ENCODE measurements around the gene FLOT2.

Gene FLOT2

DNA sequence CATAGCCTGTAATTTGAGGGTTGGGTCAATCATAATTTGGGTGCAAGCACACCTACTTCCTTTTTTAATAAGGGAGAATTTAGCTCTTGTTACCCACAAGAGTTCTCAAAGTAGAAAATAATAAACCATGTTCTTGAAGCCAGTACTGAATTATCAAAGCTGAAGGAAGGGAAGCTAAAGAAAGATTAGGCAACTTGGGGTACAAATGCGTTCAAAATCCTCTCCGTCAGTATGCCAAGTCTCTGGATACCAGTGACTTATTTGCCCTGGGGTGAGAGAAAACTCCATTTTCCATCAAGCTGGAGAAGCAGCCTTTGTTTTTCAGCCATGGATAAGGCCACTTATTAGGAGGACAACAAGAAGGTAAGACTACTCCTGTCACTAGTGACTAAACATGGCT is 28.8 kb upstream of the FLOT2 start:
- no peak overlapping the region for H3K4me3 ChIP-seq (ENCODE audit: low read length)
- H3K4me2 ChIP-seq (ENCODE audit: low read depth, low read length) = peak overlapping the region; percentile 44
- H3K4me1 ChIP-seq (ENCODE audit: low read length) = peaks cover 26% of the 10 kb centered on the region
- peak overlapping the region; percentile 60 for H3K27ac ChIP-seq (ENCODE audit: low read length)
- no peak overlapping the region for H2AFZ ChIP-seq (ENCODE audit: low read length)
- no peaks in the 10 kb centered on the region for H3K27me3 ChIP-seq (replicated peaks; ENCODE audit: insufficient read depth, low read length)
- no peaks in the 10 kb centered on the region for H3K9me2 ChIP-seq (replicated peaks; ENCODE audit: insufficient read depth, low read length)
- H3K36me3 ChIP-seq (replicated peaks; ENCODE audit: insufficient read depth, low read length) = peaks cover 8% of the 10 kb centered on the region
- peaks cover 18% of the 10 kb centered on the region for H4K20me1 ChIP-seq (ENCODE audit: insufficient read depth, low read length)
- peaks cover 15% of the 10 kb centered on the region for H3F3A ChIP-seq (ENCODE audit: insufficient read depth, low read length)
- H3K9me3 ChIP-seq (replicated peaks; ENCODE audit: insufficient read depth, low read length) = no peaks in the 10 kb centered on the region
- peak overlapping the region; percentile 9; the same call in 1 of the 2 replicates for H3K9ac ChIP-seq (ENCODE audit: low read length)
- peaks cover 95% of the 10 kb centered on the region for H3K79me2 ChIP-seq (ENCODE audit: low read length)
- TF ChIP-seq, protein P1, sequence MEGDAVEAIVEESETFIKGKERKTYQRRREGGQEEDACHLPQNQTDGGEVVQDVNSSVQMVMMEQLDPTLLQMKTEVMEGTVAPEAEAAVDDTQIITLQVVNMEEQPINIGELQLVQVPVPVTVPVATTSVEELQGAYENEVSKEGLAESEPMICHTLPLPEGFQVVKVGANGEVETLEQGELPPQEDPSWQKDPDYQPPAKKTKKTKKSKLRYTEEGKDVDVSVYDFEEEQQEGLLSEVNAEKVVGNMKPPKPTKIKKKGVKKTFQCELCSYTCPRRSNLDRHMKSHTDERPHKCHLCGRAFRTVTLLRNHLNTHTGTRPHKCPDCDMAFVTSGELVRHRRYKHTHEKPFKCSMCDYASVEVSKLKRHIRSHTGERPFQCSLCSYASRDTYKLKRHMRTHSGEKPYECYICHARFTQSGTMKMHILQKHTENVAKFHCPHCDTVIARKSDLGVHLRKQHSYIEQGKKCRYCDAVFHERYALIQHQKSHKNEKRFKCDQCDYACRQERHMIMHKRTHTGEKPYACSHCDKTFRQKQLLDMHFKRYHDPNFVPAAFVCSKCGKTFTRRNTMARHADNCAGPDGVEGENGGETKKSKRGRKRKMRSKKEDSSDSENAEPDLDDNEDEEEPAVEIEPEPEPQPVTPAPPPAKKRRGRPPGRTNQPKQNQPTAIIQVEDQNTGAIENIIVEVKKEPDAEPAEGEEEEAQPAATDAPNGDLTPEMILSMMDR (IDR thresholded peaks at IDR 0.05; ENCODE audit: low read length) = no peak
- TF ChIP-seq EZH2 (optimal IDR thresholded peaks at IDR 0.05; ENCODE audit: low read depth, low read length) = no peak
- no peak for TF ChIP-seq EZH2phosphoT487 (IDR thresholded peaks at IDR 0.05; ENCODE audit: low read length)
- no peak for DNase-seq

DNA sequence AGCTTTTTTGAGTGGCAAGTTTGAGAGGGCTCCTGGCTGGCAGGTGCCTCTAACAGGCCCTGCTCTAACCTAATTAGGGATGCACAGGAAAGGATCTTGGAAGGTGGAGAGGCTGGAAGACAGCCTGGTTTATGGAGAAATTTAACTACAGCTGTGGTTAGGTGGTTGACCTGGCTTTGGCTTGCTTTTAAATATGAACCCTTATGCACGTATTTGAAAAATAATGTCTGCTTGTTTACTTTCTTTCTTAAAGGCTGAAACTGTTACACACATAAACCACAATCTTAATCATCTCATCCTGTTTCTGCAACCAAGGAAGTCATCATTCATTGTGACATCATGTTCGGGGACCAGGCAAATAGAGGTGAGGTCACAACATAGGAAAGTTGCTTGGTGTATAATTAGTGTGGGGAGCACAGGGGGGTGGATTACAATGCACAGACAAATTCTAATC is 28.4 kb upstream of the FLOT2 start:
- DNase-seq = peak; percentile 70
- H3K4me2 ChIP-seq (ENCODE audit: low read depth, low read length) = peak overlapping the region; percentile 44

DNA sequence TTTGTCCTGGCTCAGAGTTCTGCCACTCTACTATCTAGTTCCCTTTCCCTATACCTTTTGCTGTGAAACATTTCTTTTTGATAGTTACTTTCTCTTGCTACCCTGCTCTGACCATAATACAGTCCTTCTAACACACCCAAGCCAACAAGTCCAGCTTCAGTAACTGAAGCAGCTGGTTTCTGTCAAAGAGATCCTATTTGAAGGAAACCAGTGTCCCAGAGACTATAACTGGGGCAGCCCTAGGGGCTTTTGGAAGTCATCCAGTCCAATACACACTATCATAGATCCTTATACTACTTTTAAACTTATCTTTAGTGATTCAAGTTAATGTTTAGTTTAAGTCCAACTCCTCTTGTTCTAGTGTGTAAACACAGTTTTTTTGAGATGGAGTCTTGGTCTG is 22.7 kb upstream of the FLOT2 start:
- Histone ChIP-seq H3K4me1 (ENCODE audit: low read length) (peaks cover 2% of the 10 kb centered on the region), H3K79me2 (ENCODE audit: low read length) (peaks cover 55% of the 10 kb centered on the region), H2AFZ (ENCODE audit: low read length) (no peak overlapping the region), H3K9ac (ENCODE audit: low read length) (no peak overlapping the region), H4K20me1 (ENCODE audit: insufficient read depth, low read length) (peaks cover 8% of the 10 kb centered on the region; the same call in 1 of the 2 replicates), H3K4me2 (ENCODE audit: low read depth, low read length) (no peak overlapping the region), H3K4me3 (ENCODE audit: low read length) (no peak overlapping the region), H3F3A (ENCODE audit: insufficient read depth, low read length) (0 out of 2 replicates have a peak, but pooled peaks cover 3% of the 10 kb centered on the region), H3K36me3 (replicated peaks; ENCODE audit: insufficient read depth, low read length) (peaks cover 27% of the 10 kb centered on the region), H3K27me3 (replicated peaks; ENCODE audit: insufficient read depth, low read length) (no peaks in the 10 kb centered on the region), H3K9me3 (replicated peaks; ENCODE audit: insufficient read depth, low read length) (no peaks in the 10 kb centered on the region), H3K27ac (ENCODE audit: low read length) (no peak overlapping the region), H3K9me2 (replicated peaks; ENCODE audit: insufficient read depth, low read length) (no peaks in the 10 kb centered on the region)
- DNase-seq = no peak
- TF ChIP-seq EZH2 (optimal IDR thresholded peaks at IDR 0.05; ENCODE audit: low read depth, low read length) (no peak), EZH2phosphoT487 (IDR thresholded peaks at IDR 0.05; ENCODE audit: low read length) (no peak)
- TF ChIP-seq, protein P1 (IDR thresholded peaks at IDR 0.05; ENCODE audit: low read length) = no peak

More for the DNA sequence above, 28.4 kb upstream of the FLOT2 start:
- Histone ChIP-seq H3K36me3 (replicated peaks; ENCODE audit: insufficient read depth, low read length) (peaks cover 10% of the 10 kb centered on the region), H2AFZ (ENCODE audit: low read length) (no peak overlapping the region), H4K20me1 (ENCODE audit: insufficient read depth, low read length) (peaks cover 18% of the 10 kb centered on the region), H3K4me3 (ENCODE audit: low read length) (no peak overlapping the region), H3K9ac (ENCODE audit: low read length) (peak overlapping the region; percentile 10; the same call in 1 of the 2 replicates), H3K27ac (ENCODE audit: low read length) (peak overlapping the region; percentile 60), H3K4me1 (ENCODE audit: low read length) (peaks cover 26% of the 10 kb centered on the region), H3F3A (ENCODE audit: insufficient read depth, low read length) (peaks cover 15% of the 10 kb centered on the region), H3K79me2 (ENCODE audit: low read length) (peaks cover 95% of the 10 kb centered on the region), H3K9me2 (replicated peaks; ENCODE audit: insufficient read depth, low read length) (no peaks in the 10 kb centered on the region), H3K27me3 (replicated peaks; ENCODE audit: insufficient read depth, low read length) (no peaks in the 10 kb centered on the region), H3K9me3 (replicated peaks; ENCODE audit: insufficient read depth, low read length) (no peaks in the 10 kb centered on the region)
- TF ChIP-seq EZH2 (optimal IDR thresholded peaks at IDR 0.05; ENCODE audit: low read depth, low read length) = no peak
- TF ChIP-seq, protein P1 (IDR thresholded peaks at IDR 0.05; ENCODE audit: low read length) = no peak
- no peak for TF ChIP-seq EZH2phosphoT487 (IDR thresholded peaks at IDR 0.05; ENCODE audit: low read length)
